ENCODE data around the gene MYOZ3. TPM values are rescaled to one million over a fixed set of nuclear protein-coding genes. Genes with fewer than 3 reads are reported as not detected.

Gene MYOZ3
- under 0.01 and 0.29 TPM in 2 replicates for total RNA-seq

GRCh38 chr5:150661086-150661485 lies at the start of gene MYOZ3:
TSS of gene MYOZ3 (plus strand) at chr5:150661251. CDS start at chr5:150662942, 1,691 bp downstream.

GRCh38 chr5:150640311-150641005 lies 20.6 kb upstream of the MYOZ3 start, which contains the start of gene SYNPO:
TSS of gene SYNPO (plus strand) at chr5:150640660. CDS start at chr5:150648276, 7,616 bp downstream.

GRCh38 chr5:150700594-150701377 lies 39.7 kb downstream of the MYOZ3 start, which contains the start of gene RBM22:
TSS of gene RBM22 (minus strand) at chr5:150701062. CDS start at chr5:150700985, 77 bp downstream.

Other genes starting within 250 kb of the MYOZ3 start
- gene CD74, start 248.3 kb upstream of the MYOZ3 start, total RNA-seq: 1.7 and 2.8 TPM in 2 replicates
- 1,537 and 5,092 TPM in 2 replicates for gene RPS14, start 211.5 kb upstream of the MYOZ3 start, total RNA-seq
- 41.1 and 93.8 TPM in 2 replicates for gene NDST1, start 153.1 kb upstream of the MYOZ3 start, total RNA-seq
- 7.9 and 9.3 TPM in 2 replicates for gene SYNPO, start 20.6 kb upstream of the MYOZ3 start, total RNA-seq
- gene RBM22, start 39.8 kb downstream of the MYOZ3 start, total RNA-seq: 28.7 and 39.8 TPM in 2 replicates
- gene DCTN4, start 97.8 kb downstream of the MYOZ3 start, total RNA-seq: 53.2 and 64.0 TPM in 2 replicates
- gene SMIM3, start 117.5 kb downstream of the MYOZ3 start, total RNA-seq: 56.0 and 110 TPM in 2 replicates
- gene IRGM, start 185.3 kb downstream of the MYOZ3 start, total RNA-seq: 0.57 TPM in 1 of 2 replicates, not detected in the other
- gene ZNF300, start 243.7 kb downstream of the MYOZ3 start, total RNA-seq: 4.4 and 5.9 TPM in 2 replicates